K562 (cell line): ENCODE results near the gene MAST4. TPM values are rescaled to one million over a fixed set of nuclear protein-coding genes. Genes with fewer than 3 reads are reported as not detected.

Experiments used
- ATAC-seq: fragments of 200-7000 bp; cut with Tn5 transposase; 3 replicates; pipeline ENCODE4 v1.9.1; 2020; ENCODE audit warnings: moderate library complexity
- BruUV-seq: library from RNA; stranded (reverse); fragments of 400-500 nt; replicated peaks from 2 replicates; lab custom pipeline; 2021; lab: Mats Ljungman, UMichigan
- CTCF ChIA-PET: fragments of 300-600 bp; formaldehyde crosslinking; extraction: SDS; loops from one replicate; lab custom pipeline; 2021; ENCODE audit warnings: low intra/inter-chr PET ratio; lab: Yijun Ruan, JAX
- POLR2A ChIA-PET: fragments of 300-600, 350-650 bp; sonication (Branson Sonifier 250); formaldehyde crosslinking; extraction: SDS; loops from one replicate; lab custom pipeline; 2021; ENCODE audit warnings: antibody characterized with exemption, inconsistent platforms; lab: Yijun Ruan, JAX
- DNase-seq, 4 experiments: peaks; one replicate each; pipeline versions ENCODE4 v3.0.0 to v3.0.0-alpha.2; 2011 to 2018; ENCODE audit warnings: low spot score in 3 of 4, mixed read lengths in 3 of 4; ENCODE audit errors: extremely low read depth in 1 of 4
- FAIRE-seq: peaks from 2 replicates; lab custom pipeline; 2011; peaks lifted over from hg19 to GRCh38; lab: Jason Lieb, UNC
- H2AFZ ChIP-seq: 2 replicates; pipeline ENCODE4 v1.6.0; 2011; ENCODE audit warnings: low read depth, low read length, control low read depth, inconsistent platforms
- H3K27ac ChIP-seq: fragments of 200-600 bp; 3 replicates; pipeline ENCODE4 v1.8.0; 2011; ENCODE audit warnings: low read depth, mild to moderate bottlenecking, control low read depth, inconsistent platforms, low read length, moderate library complexity, mixed read lengths; ENCODE audit errors: extremely low read depth
- H3K27me3 ChIP-seq, 2 experiments: fragments of 300-600 bp in 1 of 2; 2 replicates in 1 of 2; 3 replicates in 1 of 2; pipeline versions ENCODE4 v1.6.0 to v1.8.0; 2011; ENCODE audit warnings: inconsistent platforms in 2 of 2, low read length in 2 of 2, mild to moderate bottlenecking in 1 of 2, mixed read lengths in 1 of 2, moderate library complexity in 1 of 2; ENCODE audit not compliant: control insufficient read depth in 2 of 2, insufficient read depth in 2 of 2
- H3K36me3 ChIP-seq: fragments of 300-600 bp; 3 replicates; pipeline ENCODE4 v1.8.0; 2011; ENCODE audit warnings: mild to moderate bottlenecking, low read length, inconsistent platforms; ENCODE audit not compliant: control insufficient read depth, insufficient read depth
- H3K4me1 ChIP-seq, 2 experiments: fragments of 200-600 bp in 1 of 2; replicated peaks in 1 of 2; 2 replicates in 1 of 2; 3 replicates in 1 of 2; pipeline versions ENCODE4 v1.5.1 to v1.8.0; 2011; ENCODE audit warnings: inconsistent platforms in 2 of 2, low read length in 2 of 2, mild to moderate bottlenecking in 1 of 2, mixed read lengths in 1 of 2, moderate library complexity in 1 of 2; ENCODE audit not compliant: control insufficient read depth in 2 of 2, insufficient read depth in 2 of 2
- H3K4me2 ChIP-seq: 2 replicates; pipeline ENCODE4 v1.6.1; 2011; ENCODE audit warnings: low read length, control low read depth, inconsistent platforms, mixed read lengths; ENCODE audit not compliant: insufficient read depth
- H3K4me3 ChIP-seq: fragments of 200-600 bp; sonication (generic), shearing (Covaris generic); 2 replicates; pipeline ENCODE4 v1.5.1; 2016; ENCODE audit warnings: control low read depth, inconsistent platforms
- H3K79me2 ChIP-seq: fragments of 200-600 bp; 3 replicates; pipeline ENCODE4 v1.8.0; 2011; ENCODE audit warnings: low read length, inconsistent platforms; ENCODE audit not compliant: control insufficient read depth, insufficient read depth
- H3K9ac ChIP-seq, 2 experiments: 2 replicates each; pipeline versions ENCODE4 v1.6.0 to v1.6.1; 2011; ENCODE audit warnings: low read depth in 2 of 2, low read length in 2 of 2, control low read depth in 1 of 2, inconsistent platforms in 1 of 2, mild to moderate bottlenecking in 1 of 2, mixed read lengths in 1 of 2; ENCODE audit not compliant: insufficient read depth in 1 of 2
- H3K9me1 ChIP-seq: one replicate; pipeline ENCODE4 v1.6.0; 2011; ENCODE audit warnings: inconsistent platforms, mild to moderate bottlenecking, low read length, moderate library complexity; ENCODE audit not compliant: control insufficient read depth, insufficient read depth
- H3K9me3 ChIP-seq: replicated peaks from 2 replicates; pipeline ENCODE4 v1.5.1; 2011; ENCODE audit warnings: low read depth, low read length, inconsistent platforms; ENCODE audit not compliant: control insufficient read depth, insufficient read depth
- H4K20me1 ChIP-seq: replicated peaks from 2 replicates; pipeline ENCODE4 v1.6.1; 2011; ENCODE audit warnings: low read length, inconsistent platforms, mixed read lengths; ENCODE audit not compliant: control insufficient read depth, insufficient read depth
- C11orf30 ChIP-seq: fragments of 450-650 bp; IDR thresholded peaks from 2 replicates; pipeline ENCODE4 v1.6.1; 2016; ENCODE audit warnings: low read depth, mild to moderate bottlenecking
- CTBP1 ChIP-seq: fragments of 450-650 bp; IDR thresholded peaks from 2 replicates; pipeline ENCODE4 v1.6.1; 2016; ENCODE audit warnings: borderline replicate concordance
- EP400 ChIP-seq: fragments of 450-650 bp; IDR thresholded peaks from 2 replicates; pipeline ENCODE4 v1.6.1; 2017; ENCODE audit warnings: antibody characterized with exemption, mild to moderate bottlenecking, moderate library complexity
- ETS2 ChIP-seq: IDR thresholded peaks from 2 replicates; pipeline ENCODE4 v1.6.1; 2016; ENCODE audit warnings: borderline replicate concordance, missing genetic modification characterization, mild to moderate bottlenecking, moderate library complexity, missing compliant biosample characterization; ENCODE audit not compliant: poor library complexity, severe bottlenecking
- MTA2 ChIP-seq: fragments of 450-650 bp; IDR thresholded peaks from 2 replicates; pipeline ENCODE4 v1.6.1; 2016; ENCODE audit warnings: low read depth
- NBN ChIP-seq: fragments of 450-650 bp; IDR thresholded peaks from 2 replicates; pipeline ENCODE4 v1.6.1; 2016; ENCODE audit warnings: low read depth, mild to moderate bottlenecking
- TARDBP ChIP-seq: fragments of 450-650 bp; IDR thresholded peaks from 2 replicates; pipeline ENCODE4 v1.6.1; 2016
- ZFP36 ChIP-seq: fragments of 150-350 bp; IDR thresholded peaks from 2 replicates; pipeline ENCODE4 v1.6.1; 2018; ENCODE audit warnings: low read length, low read depth; ENCODE audit not compliant: partially characterized antibody
- ZNF146 ChIP-seq: IDR thresholded peaks from one replicate; pipeline ENCODE4 v1.6.1; 2018; ENCODE audit warnings: missing compliant biosample characterization; ENCODE audit not compliant: unreplicated experiment
- WGBS: fragments of 100-300 bp; shearing (Covaris generic); methylation state at CpG from one replicate; pipeline ENCODE4 v1.1.6; 2016; ENCODE audit warnings: low coverage, mixed read lengths; ENCODE audit not compliant: insufficient coverage; ENCODE audit errors: missing lambda C conversion rate; 5-methylcytosine and 5-hydroxymethylcytosine counted together
- in situ Hi-C: fragments of 300-500 bp; cut with MboI; formaldehyde crosslinking; loops from 4 replicates; pipeline ENCODE4 v1.15.0; 2018; ENCODE audit warnings: inconsistent platforms, mixed read lengths
- intact Hi-C: fragments of 100-400 bp; cut with micrococcal nuclease; formaldehyde crosslinking; loops from 2 replicates; pipeline ENCODE4 v1.14.2; 2022
- polyA plus RNA-seq, 8 experiments: library from polyadenylated mRNA; depleted of rRNA in 4 of 8; stranded (reverse) in 5 of 8; unstranded in 3 of 8; fragments of >200 nt; fragmentation: Nextera tagmentation in 2 of 8; fragmentation: Illumina TruSeq in 1 of 8; extraction: Ambion mirVana in 2 of 8; extraction: Trizol in 1 of 8; gene quantifications; 2 replicates each; pipeline versions ENCODE4 v1.2.1 to v1.2.3, GENCODE V29; 2011 to 2014; ENCODE audit warnings: inconsistent platforms in 1 of 8, missing spikeins in 1 of 8
- total RNA-seq, 7 experiments: library from RNA; depleted of rRNA in 6 of 7; stranded (reverse); fragments of >200 nt in 6 of 7; fragmentation: Illumina TruSeq in 2 of 7; extraction: Trizol in 2 of 7; gene quantifications; 2 replicates each; pipeline versions ENCODE4 v1.2.1 to v1.2.3, GENCODE V29; 2011 to 2021; ENCODE audit warnings: low replicate concordance in 1 of 7
- TF ChIP-seq, protein P1 (sequence below): sonication (generic); formaldehyde crosslinking; IDR thresholded peaks from 2 replicates; pipeline ENCODE4 v1.8.0; 2023; ENCODE audit warnings: mild to moderate bottlenecking, missing genetic modification reagents
- TF ChIP-seq, protein P2 (sequence below): sonication (generic); formaldehyde crosslinking; IDR thresholded peaks from 2 replicates; pipeline ENCODE4 v1.8.0; 2023; ENCODE audit warnings: mild to moderate bottlenecking, missing genetic modification reagents
- TF ChIP-seq, protein P3 (sequence below), 2 experiments: fragments of 450-650 bp in 1 of 2; sonication (generic) in 1 of 2; formaldehyde crosslinking; conservative IDR thresholded peaks; 2 replicates each; pipeline versions ENCODE4 v1.4.0 to v1.8.1; 2020 to 2022; ENCODE audit warnings: mild to moderate bottlenecking in 1 of 2, missing genetic modification reagents in 1 of 2

Gene MAST4
- total and polyA plus RNA-seq, 9 of the 15 experiments (the other 6 are each of a cell fraction or from before 2014, with no cell fraction given) = 0.88 to 10.1 (median 5.2) TPM

DNA sequence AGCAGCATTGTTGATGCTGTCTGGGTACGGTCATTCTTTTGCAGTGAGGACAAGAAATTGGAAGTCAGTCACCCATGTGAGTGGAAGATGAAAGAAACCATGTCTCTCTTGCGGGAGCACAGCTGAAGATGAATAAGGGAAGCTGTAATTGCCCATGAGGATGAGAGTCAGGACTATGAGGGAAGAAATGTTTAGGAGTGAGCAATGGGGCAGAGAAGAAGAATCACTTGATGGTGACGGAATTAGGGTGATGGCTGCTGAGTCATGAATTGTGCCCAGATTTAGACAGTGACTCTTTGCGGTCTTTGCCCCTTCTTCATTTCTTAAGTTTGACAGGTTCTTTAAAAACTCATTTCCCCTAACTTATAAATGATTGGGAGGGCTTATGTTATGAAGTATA, 183.3 kb downstream of the MAST4 start:
- Histone ChIP-seq H3K4me1 (no peaks in the 10 kb centered on the region), H3K9me3 (no peaks in the 10 kb centered on the region), H3K36me3 (no peaks in the 10 kb centered on the region), H2AFZ (no peak overlapping the region), H3K79me2 (no peaks in the 10 kb centered on the region), H3K9me1 (no peaks in the 10 kb centered on the region), H3K4me3 (no peak overlapping the region), H3K27ac (no peak overlapping the region), H3K27me3 (no peaks in the 10 kb centered on the region), H3K4me2 (no peak overlapping the region), H4K20me1 (no peaks in the 10 kb centered on the region), H3K9ac (no peak overlapping the region)
- WGBS = 0% methylated on average over 3 of the region's 4 CpGs
- BruUV-seq = no TSS peak
- no peak for FAIRE-seq
- ChIA-PET CTCF (no interaction called here), POLR2A (no interaction called here)
- DNase-seq = no peak
- ATAC-seq = no peak
- intact Hi-C loops = no loop called here
- in situ Hi-C loops = no loop called here
- peak; percentile 22; the same call in 1 of the 2 replicates for TF ChIP-seq C11orf30
- TF ChIP-seq ZFP36 = no peak

DNA sequence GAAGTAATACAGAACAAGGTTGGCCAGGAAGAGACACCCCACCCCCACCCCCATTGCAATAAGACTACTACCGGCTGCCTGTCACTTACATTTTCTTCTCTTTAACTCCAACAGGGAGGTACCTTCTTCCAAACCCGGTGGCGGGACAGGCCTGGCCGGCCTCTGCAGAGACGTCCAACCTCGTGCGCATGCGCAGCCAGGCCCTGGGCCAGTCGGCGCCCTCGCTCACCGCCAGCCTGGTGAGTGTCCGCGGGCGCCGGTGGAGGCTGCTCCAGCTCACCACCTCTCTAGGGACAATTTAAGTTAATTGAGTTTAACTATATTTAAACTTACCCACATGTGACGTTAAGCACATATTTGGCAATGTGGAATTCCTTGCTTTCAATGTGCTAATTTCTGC, 192.4 kb downstream of the MAST4 start:
- Histone ChIP-seq H2AFZ (no peak overlapping the region), H3K4me3 (no peak overlapping the region), H3K27ac (no peak overlapping the region), H3K4me1 (no peaks in the 10 kb centered on the region), H3K9me3 (no peaks in the 10 kb centered on the region), H3K27me3 (no peaks in the 10 kb centered on the region), H3K9ac (no peak overlapping the region), H3K4me2 (no peak overlapping the region), H3K79me2 (no peaks in the 10 kb centered on the region), H4K20me1 (no peaks in the 10 kb centered on the region), H3K36me3 (no peaks in the 10 kb centered on the region), H3K9me1 (no peaks in the 10 kb centered on the region)
- DNase-seq = no peak
- intact Hi-C loops (no loop called here), in situ Hi-C loops (no loop called here)
- FAIRE-seq = no peak
- CTCF ChIA-PET = no interaction called here
- BruUV-seq = no TSS peak
- no peak for ATAC-seq
- POLR2A ChIA-PET = no interaction called here
- 50% methylated on average over 17 of the region's 17 CpGs for WGBS
- TF ChIP-seq EP400 (no peak), TARDBP (no peak), ZNF146 (CRISPR knock-in tag) (no peak), CTBP1 (no peak), NBN (no peak), MTA2 (no peak), ETS2 (tag) (no peak)
- TF ChIP-seq, protein P1, sequence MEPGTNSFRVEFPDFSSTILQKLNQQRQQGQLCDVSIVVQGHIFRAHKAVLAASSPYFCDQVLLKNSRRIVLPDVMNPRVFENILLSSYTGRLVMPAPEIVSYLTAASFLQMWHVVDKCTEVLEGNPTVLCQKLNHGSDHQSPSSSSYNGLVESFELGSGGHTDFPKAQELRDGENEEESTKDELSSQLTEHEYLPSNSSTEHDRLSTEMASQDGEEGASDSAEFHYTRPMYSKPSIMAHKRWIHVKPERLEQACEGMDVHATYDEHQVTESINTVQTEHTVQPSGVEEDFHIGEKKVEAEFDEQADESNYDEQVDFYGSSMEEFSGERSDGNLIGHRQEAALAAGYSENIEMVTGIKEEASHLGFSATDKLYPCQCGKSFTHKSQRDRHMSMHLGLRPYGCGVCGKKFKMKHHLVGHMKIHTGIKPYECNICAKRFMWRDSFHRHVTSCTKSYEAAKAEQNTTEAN (CRISPR knock-in tag) = no peak
- TF ChIP-seq, protein P2, sequence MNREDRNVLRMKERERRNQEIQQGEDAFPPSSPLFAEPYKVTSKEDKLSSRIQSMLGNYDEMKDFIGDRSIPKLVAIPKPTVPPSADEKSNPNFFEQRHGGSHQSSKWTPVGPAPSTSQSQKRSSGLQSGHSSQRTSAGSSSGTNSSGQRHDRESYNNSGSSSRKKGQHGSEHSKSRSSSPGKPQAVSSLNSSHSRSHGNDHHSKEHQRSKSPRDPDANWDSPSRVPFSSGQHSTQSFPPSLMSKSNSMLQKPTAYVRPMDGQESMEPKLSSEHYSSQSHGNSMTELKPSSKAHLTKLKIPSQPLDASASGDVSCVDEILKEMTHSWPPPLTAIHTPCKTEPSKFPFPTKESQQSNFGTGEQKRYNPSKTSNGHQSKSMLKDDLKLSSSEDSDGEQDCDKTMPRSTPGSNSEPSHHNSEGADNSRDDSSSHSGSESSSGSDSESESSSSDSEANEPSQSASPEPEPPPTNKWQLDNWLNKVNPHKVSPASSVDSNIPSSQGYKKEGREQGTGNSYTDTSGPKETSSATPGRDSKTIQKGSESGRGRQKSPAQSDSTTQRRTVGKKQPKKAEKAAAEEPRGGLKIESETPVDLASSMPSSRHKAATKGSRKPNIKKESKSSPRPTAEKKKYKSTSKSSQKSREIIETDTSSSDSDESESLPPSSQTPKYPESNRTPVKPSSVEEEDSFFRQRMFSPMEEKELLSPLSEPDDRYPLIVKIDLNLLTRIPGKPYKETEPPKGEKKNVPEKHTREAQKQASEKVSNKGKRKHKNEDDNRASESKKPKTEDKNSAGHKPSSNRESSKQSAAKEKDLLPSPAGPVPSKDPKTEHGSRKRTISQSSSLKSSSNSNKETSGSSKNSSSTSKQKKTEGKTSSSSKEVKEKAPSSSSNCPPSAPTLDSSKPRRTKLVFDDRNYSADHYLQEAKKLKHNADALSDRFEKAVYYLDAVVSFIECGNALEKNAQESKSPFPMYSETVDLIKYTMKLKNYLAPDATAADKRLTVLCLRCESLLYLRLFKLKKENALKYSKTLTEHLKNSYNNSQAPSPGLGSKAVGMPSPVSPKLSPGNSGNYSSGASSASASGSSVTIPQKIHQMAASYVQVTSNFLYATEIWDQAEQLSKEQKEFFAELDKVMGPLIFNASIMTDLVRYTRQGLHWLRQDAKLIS (CRISPR knock-in tag) = no peak
- TF ChIP-seq, protein P3, sequence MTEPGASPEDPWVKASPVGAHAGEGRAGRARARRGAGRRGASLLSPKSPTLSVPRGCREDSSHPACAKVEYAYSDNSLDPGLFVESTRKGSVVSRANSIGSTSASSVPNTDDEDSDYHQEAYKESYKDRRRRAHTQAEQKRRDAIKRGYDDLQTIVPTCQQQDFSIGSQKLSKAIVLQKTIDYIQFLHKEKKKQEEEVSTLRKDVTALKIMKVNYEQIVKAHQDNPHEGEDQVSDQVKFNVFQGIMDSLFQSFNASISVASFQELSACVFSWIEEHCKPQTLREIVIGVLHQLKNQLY (CRISPR knock-in tag; conservative IDR thresholded peaks at IDR 0.05) = no peak
